Endothelial cell of umbilical vein (primary cell): ENCODE data around the gene ZSCAN1.

Experiments used
- EZH2 ChIP-seq: IDR thresholded peaks from 2 replicates; pipeline ENCODE4 v1.6.1; 2012; ENCODE audit warnings: borderline replicate concordance, low read depth, mild to moderate bottlenecking, moderate library complexity, low read length, inconsistent platforms; ENCODE audit not compliant: severe bottlenecking
- JUN ChIP-seq: IDR thresholded peaks from 2 replicates; pipeline ENCODE4 v1.6.1; 2011; ENCODE audit warnings: borderline replicate concordance, low read depth; ENCODE audit not compliant: insufficient read length, insufficient read depth
- MYC ChIP-seq: IDR thresholded peaks from one replicate; pipeline ENCODE4 v1.6.1; 2011; ENCODE audit warnings: mild to moderate bottlenecking, low read depth, low read length
- POLR2A ChIP-seq: IDR thresholded peaks from 2 replicates; pipeline ENCODE4 v1.6.1; 2012; ENCODE audit warnings: low read depth, mild to moderate bottlenecking, control low read depth, low read length
- POLR2AphosphoS5 ChIP-seq: IDR thresholded peaks from 2 replicates; pipeline ENCODE4 v1.6.1; 2012; ENCODE audit warnings: low read depth, mild to moderate bottlenecking, control low read depth, low read length, moderate library complexity; ENCODE audit not compliant: insufficient read depth
- TF ChIP-seq, protein P1 (sequence below), 2 donors: IDR thresholded peaks; 1 replicate in 1 of 2; 2 replicates in 1 of 2; pipeline ENCODE4 v1.5.1; 2011; ENCODE audit warnings: low read length in 2 of 2, mild to moderate bottlenecking in 2 of 2, moderate library complexity in 2 of 2, control low read depth in 1 of 2, inconsistent platforms in 1 of 2, low read depth in 1 of 2; ENCODE audit not compliant: insufficient read depth in 1 of 2; ENCODE audit errors: extremely low read depth in 1 of 2

DNA sequence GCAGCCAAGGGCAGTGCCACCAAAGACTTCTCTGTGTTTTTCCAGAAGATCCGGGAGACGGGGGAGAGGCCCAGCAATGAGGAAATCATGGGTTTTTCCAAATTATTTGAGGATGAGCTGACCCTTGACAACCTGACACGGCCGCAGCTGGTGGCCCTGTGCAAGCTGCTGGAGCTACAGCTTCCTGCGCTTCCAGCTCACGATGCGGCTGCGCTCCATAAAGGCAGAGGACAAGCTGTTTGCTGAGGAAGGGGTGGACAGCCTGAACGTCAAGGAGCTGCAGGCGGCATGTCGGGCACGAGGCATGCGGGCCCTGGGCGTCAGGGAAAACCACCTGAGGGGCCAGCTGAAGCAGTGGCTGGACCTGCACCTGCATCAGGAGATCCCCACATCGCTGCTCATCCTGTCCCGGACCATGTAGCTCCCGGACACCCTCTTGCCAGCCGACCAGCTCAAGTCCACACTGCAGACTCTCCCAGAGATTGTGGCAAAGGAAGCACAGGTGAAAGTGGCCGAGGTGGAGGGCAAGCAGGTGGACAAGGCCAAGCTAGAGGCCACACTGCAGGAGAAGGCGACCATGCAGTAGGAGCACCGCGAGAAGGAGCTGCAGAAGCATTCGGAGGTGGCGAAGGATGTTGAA lies 11.7 kb downstream of the ZSCAN1 start:
- TF ChIP-seq POLR2A (no peak), EZH2 (no peak), MYC (no peak), JUN (no peak), POLR2AphosphoS5 (no peak)
- TF ChIP-seq, protein P1, sequence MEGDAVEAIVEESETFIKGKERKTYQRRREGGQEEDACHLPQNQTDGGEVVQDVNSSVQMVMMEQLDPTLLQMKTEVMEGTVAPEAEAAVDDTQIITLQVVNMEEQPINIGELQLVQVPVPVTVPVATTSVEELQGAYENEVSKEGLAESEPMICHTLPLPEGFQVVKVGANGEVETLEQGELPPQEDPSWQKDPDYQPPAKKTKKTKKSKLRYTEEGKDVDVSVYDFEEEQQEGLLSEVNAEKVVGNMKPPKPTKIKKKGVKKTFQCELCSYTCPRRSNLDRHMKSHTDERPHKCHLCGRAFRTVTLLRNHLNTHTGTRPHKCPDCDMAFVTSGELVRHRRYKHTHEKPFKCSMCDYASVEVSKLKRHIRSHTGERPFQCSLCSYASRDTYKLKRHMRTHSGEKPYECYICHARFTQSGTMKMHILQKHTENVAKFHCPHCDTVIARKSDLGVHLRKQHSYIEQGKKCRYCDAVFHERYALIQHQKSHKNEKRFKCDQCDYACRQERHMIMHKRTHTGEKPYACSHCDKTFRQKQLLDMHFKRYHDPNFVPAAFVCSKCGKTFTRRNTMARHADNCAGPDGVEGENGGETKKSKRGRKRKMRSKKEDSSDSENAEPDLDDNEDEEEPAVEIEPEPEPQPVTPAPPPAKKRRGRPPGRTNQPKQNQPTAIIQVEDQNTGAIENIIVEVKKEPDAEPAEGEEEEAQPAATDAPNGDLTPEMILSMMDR (IDR thresholded peaks at IDR 0.05; ENCODE audit: extremely low read depth in 1 of 2, insufficient read depth in 1 of 2, low read depth in 1 of 2, low read length in 2 of 2), result no peak
